NCI-H187 treated with DMSO at 0.1 percent for 48 hours (cell line): ENCODE results near the gene PABPN1L.

Experiments
- DNase-seq: peaks from one replicate; lab custom pipeline; 2025; lab: John Stamatoyannopoulos, UW

Gene PABPN1L, protein sequence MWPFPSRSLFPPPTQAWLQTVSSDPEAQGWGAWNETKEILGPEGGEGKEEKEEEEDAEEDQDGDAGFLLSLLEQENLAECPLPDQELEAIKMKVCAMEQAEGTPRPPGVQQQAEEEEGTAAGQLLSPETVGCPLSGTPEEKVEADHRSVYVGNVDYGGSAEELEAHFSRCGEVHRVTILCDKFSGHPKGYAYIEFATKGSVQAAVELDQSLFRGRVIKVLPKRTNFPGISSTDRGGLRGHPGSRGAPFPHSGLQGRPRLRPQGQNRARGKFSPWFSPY

DNA sequence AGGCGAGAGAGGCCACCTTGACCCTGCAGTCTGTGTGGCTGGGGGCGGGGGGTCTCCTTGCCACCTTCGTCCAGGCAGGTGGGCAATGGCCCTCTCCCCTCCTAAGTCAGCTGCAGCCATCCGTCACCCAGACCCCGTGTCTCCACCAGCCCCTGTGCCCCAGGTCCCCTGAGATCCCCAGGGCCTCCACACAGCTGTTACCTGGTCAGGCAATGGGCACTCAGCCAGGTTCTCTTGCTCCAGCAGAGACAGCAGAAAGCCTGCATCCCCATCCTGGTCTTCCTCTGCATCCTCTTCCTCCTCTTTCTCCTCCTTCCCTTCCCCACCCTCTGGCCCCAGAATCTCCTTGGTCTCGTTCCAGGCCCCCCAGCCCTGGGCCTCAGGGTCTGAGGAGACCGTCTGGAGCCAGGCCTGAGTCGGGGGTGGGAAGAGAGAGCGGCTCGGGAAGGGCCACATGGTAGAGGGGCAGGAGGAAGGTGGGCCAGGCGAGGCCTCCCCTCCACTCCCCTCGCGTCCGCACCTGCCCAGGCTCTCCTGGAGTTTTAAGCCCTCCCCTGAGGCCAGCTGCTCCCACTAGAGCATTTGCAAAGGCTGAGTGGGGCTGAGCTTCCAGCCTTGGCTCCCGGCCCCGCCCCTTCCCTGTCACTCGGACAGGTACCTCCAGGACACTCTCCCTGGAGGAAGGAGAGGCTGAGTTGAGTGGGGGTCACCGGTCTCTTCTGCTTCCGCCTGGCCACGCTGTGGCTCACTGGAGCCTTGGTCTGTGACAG, at the start of gene PABPN1L:
Gene PABPN1L, minus strand, starts transcription at position 510 of the 770 bp plus-strand sequence. Its CDS starts 54 bp downstream, at position 456.
- no peak for DNase-seq

DNA sequence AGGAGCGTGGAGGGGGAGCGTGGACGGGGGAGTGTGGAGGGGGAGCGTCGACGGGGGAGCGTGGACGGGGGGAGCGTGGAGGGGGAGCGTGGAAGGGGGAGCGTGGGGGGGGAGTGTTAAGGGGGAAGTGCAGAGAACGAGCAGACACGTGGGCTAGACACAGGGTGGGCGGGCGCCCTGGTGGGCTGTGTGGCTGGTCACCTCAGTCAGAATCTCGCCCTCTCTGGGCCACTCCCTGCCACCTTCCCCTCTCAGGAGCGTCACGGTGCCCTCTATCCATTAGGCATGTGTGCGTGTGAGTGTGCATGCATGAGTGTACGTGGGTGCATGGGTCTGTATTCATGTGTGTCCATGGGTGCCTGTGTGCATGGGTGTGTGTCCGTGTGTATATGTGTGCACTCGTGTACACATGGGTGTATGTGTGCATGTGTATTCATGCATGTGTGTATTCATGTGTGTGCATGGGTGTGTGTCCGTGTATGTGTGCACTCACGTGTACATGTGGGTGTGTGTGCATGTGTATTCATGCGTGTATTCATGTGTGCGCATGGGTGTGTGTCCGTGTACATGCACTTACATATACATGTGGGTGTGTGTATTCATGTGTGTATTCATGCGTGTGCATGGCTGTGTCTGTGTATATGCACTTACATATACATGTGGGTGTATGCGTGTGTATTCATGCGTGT, 49.3 kb upstream of the PABPN1L start:
- no peak for DNase-seq

DNA sequence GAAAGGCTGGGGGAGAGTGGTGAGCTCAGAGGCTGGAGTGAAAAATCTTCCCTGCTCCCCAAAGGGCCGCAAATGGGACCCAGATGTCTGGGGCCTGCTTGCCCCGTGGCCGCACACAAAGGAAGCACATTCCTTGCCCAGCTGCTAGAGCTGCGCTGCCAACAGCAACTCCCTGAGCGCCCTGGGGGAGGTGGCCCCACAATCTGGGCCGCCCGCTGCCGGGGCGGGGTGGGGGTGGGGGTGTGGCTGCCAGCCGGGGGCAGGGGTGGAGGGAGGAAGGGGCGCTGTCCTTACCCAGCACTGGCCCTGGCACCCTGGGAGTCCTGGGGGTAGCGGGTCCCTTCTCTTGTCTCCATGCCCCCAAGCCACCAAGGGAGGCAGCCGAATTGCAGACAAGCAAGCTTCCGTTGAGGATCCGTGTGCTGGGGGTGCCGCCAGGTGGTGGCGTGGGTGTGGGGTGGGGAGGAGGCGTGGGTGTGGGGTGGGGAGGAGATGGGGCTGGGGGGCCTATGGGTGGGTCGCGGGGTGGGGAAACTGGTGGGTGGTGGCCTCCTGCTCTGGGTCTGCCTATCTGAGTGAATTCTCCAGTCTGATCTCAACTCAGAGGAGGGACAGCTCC, 48.4 kb upstream of the PABPN1L start:
- no peak for DNase-seq

DNA sequence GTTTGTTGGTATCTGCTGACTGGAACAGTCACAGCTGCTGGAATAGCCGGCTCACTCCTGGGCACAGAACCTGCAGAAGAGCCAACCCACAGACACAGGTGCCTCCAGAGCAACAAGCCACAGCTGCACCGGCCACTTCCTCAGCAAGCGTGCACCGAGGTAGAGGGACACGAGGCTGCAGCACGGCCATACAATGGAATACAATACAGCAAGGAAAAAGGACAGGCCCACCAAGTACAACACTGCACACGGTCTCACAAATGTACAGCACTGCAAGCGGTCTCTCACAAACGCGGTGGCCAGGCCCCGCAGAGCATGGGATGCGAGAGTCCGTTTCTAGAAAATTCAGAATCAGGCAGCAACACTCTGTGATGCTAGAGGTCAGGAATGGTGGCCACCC, 47.4 kb upstream of the PABPN1L start:
- DNase-seq: no peak

DNA sequence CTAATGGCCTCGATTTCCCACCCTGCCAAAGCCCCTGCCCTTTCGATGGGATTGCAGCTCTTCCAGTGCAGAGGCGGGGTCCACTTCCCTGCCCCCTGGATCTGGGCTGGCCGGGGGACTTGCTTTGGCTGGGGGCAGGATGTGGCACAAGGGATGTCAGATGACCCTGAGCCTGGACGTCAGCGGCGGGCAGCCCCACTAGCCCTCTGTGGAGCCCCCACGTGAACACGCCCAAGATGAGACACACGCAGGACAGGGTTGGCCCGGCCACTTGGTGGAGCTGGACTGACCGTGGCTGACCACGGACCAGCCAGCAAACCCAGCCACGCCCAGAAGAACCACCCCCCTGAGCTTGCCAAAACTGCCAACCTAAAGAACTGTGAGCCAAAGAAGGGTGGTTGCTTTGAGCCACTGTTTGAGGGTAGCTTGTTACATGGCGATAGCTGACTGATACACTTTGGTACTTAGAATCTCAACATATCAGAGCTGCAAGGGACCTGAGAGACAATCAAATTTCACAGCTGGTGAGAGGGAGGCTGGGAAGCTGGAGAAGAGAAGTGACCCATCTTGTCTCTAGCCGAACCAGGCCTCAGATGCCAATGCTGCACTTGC, 46.6 kb upstream of the PABPN1L start:
- DNase-seq: no peak

DNA sequence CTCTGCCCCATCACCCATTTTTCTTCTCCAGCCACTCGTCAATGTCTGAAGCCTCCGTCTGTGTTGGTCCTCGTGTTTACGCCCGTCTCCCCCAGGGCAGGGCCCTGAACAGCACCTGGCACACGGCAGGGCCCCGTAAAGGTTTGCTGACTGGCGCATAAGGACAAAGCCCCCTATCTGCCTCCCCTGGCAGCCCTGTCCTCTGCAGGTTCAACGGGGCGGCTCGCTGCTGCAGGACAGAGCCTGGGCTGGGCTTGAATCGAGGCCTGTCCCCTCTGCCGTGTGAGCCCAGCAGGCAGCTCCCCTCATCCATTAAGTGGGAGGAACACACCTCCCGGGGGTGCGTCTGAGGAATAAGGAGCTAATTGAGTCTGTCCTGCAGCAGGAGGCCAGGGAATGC, 46.1 kb upstream of the PABPN1L start:
- no peak for DNase-seq

DNA sequence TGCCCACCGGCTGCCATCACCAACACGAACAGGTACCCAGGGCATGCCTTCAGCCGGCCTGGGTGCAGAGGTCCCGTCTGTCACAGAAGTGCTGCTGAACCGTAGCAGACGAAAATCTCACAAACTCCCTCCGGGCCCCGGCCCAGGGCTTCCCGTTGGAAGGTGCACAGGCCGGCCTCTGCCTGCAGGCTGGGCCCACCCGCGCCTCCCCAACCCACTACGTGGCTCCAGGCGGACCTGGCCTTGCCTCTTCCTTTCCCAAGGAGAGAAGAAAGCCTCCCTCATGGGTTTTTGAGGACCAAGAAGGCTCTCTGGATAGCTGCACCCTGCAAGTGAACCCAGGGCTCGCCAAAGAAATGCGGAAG, 45.5 kb upstream of the PABPN1L start:
- DNase-seq: no peak

DNA sequence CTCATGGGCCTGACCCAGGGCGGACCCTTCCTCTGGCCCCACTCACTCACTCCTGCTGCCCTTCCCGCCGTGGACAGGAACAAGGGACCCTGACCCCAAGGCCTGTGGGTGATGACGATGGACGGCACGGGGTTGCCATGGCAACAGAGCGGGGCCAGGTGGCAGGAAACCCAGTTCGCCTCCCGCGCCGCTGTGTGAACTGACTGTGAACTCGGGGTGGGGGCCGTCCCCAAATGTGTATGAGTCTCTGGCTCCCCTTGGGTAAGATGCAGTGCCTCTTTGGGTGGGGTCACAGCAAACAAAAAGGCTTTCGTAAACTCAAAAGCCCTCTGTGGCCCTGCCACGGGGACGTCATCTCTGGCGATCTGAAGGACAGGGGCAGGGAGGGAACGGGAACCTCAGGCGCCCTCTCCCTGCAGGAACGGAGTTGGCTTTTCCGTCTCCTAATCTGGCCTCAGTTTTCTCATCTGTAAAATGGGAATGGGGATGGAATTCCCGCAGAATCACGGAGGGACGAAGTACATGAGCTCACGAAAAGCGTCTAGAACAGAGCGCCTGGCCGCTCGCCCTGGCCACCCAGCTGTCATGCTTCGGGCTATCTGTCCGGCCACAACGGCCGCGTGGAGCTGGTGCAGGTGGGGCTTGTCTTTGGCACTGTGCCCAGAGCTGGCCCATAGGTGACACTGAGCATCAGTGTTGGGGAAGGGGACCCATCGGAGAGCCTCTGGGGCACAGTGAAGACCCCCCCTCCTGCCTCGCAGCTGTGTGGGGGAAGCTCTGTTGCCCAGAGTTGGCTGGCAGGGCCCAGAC, 44.9 kb upstream of the PABPN1L start:
- no peak for DNase-seq

DNA sequence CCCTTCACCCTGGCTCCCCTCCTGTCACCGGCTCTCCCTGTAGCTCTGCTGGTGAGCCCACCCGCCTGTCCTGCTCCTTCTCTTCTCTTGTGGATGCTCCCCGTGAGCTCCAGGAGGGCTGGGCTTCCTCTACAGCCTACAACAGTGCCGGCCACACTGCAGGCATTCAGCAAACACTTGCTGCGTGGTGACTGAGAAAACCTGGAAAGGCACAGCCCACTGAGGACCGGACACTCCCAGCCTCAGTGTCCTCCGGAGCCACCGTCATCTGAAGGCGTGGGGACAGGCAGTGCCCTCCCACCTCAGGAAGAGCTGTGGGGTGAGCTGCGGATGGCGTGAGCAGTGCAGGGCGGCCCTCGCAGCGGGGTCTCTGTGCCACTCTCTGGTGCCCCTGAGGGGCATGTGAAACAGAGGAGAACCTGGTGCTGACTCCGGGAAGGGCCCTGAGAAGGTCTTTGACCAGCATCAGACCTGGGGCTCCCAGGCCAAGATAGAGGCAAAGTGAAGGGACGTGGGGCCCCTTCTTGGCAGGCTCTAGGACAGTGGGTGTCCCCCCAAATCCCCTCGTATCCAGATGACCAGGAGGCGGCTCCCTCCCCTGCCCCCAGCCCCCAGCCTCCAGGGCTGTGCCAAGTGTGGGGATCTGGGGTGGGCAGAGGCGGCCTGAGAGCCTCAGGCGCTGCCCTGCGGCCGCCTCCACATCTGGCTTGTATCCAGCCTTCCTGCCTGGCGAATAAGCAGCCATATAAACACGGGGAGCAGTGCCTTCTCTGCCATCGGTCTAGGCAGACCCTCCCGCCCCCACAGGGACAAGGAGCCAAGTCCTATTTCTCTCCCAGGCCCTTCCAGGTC, 44.0 kb upstream of the PABPN1L start:
- DNase-seq: no peak

DNA sequence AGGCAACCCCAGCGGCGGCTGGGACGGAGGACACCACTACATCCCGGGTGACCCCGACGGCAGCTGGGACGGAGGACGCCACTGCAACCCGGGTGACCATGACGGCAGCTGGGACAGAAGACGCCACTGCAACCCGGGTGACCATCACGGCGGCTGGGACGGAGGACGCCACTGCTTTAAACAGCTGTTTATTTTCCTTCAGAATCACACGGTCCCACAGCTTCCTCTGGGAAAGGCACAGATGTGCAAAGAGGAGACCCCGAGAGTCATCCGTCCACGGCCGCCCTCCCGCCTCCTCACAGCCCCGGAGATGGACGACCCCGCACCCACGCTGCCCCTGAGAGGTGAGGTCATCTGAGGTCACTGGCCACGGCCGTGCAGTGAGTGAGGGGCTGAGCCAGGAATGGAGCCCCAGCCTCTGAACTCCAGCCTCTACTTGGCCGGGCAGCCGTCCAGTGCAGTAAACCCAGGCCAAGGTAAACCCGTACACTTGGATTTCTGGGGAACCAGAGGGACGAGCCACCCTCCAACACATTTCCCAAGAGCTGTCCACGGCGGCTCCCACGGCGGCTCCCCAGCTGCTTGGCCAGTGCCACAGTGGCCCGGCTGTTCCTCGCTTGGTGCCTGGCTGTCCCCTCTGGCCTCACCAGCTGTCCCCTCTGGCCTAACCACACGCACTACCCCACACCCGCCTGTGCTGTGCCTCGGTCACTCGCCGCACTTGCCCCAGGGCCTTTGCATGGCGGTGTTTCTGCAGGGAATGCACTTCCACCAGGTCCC, 43.2 kb upstream of the PABPN1L start:
- no peak for DNase-seq

DNA sequence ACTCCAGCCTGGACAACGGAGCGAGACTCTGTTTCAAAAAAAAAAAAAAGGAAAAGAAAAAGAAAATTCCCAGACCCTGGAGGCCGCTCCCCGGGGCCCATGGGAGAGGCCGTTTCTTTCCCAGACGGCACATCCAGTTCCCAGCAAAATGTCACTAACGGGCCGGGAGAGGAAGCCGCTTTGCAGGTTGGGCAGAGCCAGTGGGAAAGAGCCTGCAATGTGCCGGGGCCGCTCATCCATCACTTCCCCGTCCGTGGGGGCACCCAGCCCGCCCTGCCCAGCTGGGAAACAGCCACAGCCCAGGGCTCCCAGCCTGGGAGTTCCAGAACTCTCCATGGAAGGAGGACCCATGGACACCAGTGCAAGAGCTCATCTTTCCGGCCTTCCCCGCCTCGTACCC, 41.8 kb upstream of the PABPN1L start:
- no peak for DNase-seq

DNA sequence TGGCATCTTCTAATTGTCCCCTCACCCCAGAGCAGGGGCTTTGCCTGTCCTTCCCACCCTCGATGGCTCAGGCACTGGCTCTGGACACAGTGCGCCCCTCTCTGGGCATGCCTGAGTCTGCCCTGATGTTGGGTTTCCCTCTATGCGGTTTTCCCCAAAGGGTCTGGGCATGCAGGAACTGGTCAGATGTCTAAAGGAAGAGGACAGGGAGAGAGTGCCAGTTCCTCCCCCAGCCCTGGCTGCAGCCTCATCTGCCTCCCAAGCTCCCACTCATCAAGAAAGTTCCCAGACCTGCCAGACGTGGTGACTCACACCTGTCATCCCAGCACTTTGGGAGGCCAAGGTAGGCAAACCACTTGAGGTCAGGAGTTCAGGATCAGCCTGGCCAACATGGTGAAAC, 41.3 kb upstream of the PABPN1L start:
- DNase-seq: no peak

DNA sequence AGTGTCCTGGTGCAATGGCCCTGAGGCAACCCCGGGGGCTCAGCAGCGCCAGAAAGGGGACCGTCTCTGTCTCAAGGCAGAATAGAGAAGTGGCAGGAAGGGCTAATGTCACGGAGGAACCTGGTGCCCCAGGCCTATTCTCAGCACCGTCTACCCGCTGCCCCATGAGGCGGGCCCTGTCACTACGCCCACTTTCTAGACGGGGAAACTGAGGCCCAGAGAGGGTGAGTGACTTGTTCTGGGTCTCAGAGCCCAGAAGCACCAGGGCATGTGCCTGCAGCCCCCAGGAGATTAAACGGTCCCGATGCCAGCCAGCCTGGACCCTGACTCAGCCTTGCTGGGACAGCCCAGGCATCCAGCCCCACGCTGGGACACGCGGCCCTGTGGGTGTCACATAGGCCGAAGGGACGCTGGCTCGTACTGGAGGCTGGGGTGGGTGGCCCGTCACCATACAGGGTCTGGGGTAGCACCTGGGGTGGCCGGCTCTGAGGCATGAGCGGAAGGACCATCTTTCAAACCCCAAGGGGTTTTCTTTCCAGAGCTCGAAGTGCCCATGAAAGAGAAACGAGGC, 40.2 kb upstream of the PABPN1L start:
- DNase-seq: no peak

DNA sequence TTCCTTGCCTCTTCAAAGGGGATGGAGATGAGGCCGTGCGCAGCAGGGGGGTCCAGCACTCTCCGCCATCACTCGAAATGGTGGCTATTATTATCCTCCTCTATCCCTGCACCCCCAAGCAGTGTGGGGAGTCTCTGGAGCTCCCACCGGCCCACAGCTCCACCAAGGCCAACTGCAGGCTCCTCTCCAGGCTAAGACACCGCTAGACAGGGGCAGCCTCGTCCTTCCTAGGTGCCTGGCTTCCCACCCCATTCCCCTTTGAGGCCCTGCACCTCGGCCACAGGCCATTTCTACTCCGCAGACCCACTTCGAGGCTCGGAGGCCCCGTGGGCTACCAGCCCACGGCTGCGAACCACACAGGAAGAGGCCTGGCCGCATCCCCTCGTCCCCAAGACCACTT, 39.6 kb upstream of the PABPN1L start:
- DNase-seq: no peak

DNA sequence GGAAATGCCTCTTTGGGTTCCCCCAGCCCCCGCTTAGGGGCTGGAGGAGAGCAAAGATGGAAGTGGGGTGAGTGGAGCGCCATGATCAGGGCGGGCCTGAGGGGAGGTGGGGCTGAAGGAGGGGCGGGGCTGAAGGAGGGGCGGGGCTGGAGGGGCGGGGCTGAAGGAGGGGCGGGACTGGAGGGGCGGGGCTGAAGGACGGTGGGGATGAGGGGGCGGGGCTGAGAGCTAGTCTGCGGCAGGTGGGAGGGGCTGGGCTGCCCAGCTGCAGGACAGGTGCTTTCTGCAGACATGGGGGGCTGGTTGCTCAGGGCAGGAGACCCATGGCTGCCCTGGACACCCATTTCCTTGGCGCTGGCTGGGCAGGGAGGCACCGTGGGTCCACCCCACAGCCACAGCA, 39.1 kb upstream of the PABPN1L start:
- no peak for DNase-seq

DNA sequence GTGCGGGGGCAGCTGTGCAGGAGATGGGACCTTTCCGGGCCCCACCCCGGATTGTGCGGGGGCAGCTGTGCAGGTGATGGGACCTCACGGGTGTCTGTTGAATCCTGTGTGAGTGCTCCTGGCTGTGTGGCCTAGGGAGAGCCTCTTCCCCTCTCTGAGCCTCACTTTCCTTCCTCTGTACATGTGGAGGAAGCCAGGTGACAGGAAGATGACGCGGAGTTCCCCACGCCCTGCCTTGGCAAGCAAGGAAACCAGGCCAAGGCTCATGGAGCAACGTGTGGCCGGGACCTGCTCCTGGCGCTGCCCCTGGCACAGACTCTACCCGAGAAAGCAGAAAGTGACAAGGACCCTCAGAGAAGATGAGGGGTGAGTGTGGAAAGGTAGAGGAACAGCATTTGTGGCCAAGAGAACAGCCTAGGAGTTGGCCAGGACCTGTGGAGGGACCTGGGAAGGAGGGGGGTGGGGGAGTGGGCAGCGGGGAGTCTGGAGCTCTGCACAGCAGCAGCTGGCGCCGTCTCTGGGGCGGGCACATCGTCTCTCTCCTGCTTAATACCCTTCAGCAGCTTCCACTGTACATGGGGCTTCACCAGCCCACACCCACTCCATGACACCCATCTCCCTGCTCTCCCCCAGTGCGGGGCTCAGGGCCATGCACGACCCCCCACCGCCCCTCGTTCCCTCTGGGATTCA, 38.4 kb upstream of the PABPN1L start:
- no peak for DNase-seq

DNA sequence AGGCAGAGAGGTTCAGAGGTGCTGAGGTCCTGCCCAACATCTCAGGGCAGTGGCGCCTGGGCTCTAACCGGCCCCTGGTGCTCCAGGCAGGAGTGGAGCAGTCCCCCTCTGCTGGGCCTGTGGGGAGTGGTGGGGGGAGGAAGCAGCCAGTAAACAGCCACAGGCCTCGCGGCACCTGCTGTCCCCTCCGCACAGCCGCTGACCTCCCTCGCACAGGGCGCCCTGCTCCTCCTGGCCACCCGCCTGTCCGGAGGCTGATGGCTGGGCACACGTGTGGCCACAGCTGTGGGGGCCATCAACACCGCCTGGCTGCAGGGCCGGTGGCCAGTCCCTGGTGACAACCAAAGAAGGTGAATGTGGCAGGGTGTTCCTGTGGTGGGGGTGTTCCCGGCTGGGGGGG, 36.8 kb upstream of the PABPN1L start:
- no peak for DNase-seq

DNA sequence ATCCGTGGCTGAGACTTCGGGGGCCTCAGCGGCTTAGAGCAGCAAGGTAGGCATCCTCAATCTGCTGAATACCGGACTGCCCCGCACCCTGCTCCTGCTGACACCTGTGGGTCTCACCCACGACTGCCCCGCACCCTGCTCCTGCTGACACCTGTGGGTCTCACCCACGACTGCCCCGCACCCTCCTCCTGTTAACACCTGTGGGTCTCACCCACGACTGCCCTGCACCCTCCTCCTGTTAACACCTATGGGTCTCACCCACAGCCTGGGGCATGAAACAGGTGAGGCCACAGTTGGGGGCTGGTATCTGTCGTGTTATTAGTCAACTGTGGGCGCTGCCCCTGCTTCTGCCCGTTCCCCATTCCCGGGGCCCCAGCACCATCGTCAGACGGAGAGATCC, 36.3 kb upstream of the PABPN1L start:
- DNase-seq: no peak
